CD14-positive monocyte (primary cell): ENCODE data around the gene HCN3. TPM values are rescaled to one million over a fixed set of nuclear protein-coding genes. Genes with fewer than 3 reads are reported as not detected.
A peak's percentile ranks its signal among the peaks of the same experiment; 100 is the strongest.

Experiments used
- DNase-seq, 3 donors: peaks; one replicate each; pipeline ENCODE4 v3.0.0-alpha.2; 2011 to 2022
- H2AFZ ChIP-seq: 2 replicates; pipeline ENCODE4 v1.6.0; 2012; ENCODE audit warnings: mild to moderate bottlenecking, low read depth, low read length, inconsistent platforms; ENCODE audit not compliant: insufficient read depth, poor library complexity, severe bottlenecking
- H3K27ac ChIP-seq, 2 donors: 1 replicate in 1 of 2; 2 replicates in 1 of 2; pipeline ENCODE4 v1.5.1; 2012 to 2013; ENCODE audit warnings: low read length in 2 of 2, control low read depth in 1 of 2, inconsistent platforms in 1 of 2, low read depth in 1 of 2, mild to moderate bottlenecking in 1 of 2
- H3K27me3 ChIP-seq, 2 donors: one replicate each; pipeline versions ENCODE4 v1.6.0 to v1.6.1; 2011 to 2013; ENCODE audit warnings: low read length in 2 of 2; ENCODE audit not compliant: control insufficient read depth in 2 of 2, insufficient read depth in 2 of 2
- H3K36me3 ChIP-seq, 2 donors: replicated peaks in 1 of 2; 1 replicate in 1 of 2; 2 replicates in 1 of 2; pipeline versions ENCODE4 v1.5.1 to v1.6.1; 2012 to 2013; ENCODE audit warnings: low read length in 2 of 2, control low read depth in 1 of 2, inconsistent platforms in 1 of 2, mild to moderate bottlenecking in 1 of 2; ENCODE audit not compliant: insufficient read depth in 2 of 2, control insufficient read depth in 1 of 2
- H3K4me1 ChIP-seq, 2 donors: 1 replicate in 1 of 2; 2 replicates in 1 of 2; pipeline versions ENCODE4 v1.5.1 to v1.6.1; 2012 to 2013; ENCODE audit warnings: low read length in 2 of 2, control low read depth in 1 of 2, inconsistent platforms in 1 of 2, mild to moderate bottlenecking in 1 of 2, moderate library complexity in 1 of 2; ENCODE audit not compliant: insufficient read depth in 2 of 2, control insufficient read depth in 1 of 2
- H3K4me2 ChIP-seq: replicated peaks from 2 replicates; pipeline ENCODE3; 2012; ENCODE audit warnings: low read length, moderate library complexity, mild to moderate bottlenecking; ENCODE audit not compliant: poor library complexity, severe bottlenecking; ENCODE audit errors: extremely low read depth
- H3K4me3 ChIP-seq, 3 experiments: fragments of 200-600 bp in 1 of 3; sonication (generic) in 1 of 3; replicated peaks in 1 of 3; 1 replicate in 2 of 3; 2 replicates in 1 of 3; pipeline ENCODE4 v1.5.1; 2011 to 2013; ENCODE audit warnings: low read length in 3 of 3, mild to moderate bottlenecking in 3 of 3, control low read depth in 2 of 3, low read depth in 2 of 3, inconsistent platforms in 1 of 3, moderate library complexity in 1 of 3
- H3K79me2 ChIP-seq: 2 replicates; pipeline ENCODE4 v1.6.0; 2012; ENCODE audit warnings: mild to moderate bottlenecking, control low read depth, inconsistent platforms, low read length, moderate library complexity; ENCODE audit not compliant: insufficient read depth
- H3K9ac ChIP-seq: 2 replicates; pipeline ENCODE4 v1.6.0; 2017; ENCODE audit warnings: low read length, mild to moderate bottlenecking; ENCODE audit not compliant: insufficient read depth, poor library complexity, severe bottlenecking
- H3K9me3 ChIP-seq, 2 donors: replicated peaks in 1 of 2; 1 replicate in 1 of 2; 2 replicates in 1 of 2; pipeline versions ENCODE4 v1.5.1 to v1.6.1; 2012 to 2013; ENCODE audit warnings: low read length in 2 of 2, control low read depth in 1 of 2; ENCODE audit not compliant: control insufficient read depth in 1 of 2, insufficient read depth in 1 of 2
- H4K20me1 ChIP-seq: 2 replicates; pipeline ENCODE4 v1.6.0; 2012; ENCODE audit warnings: mild to moderate bottlenecking, low read length, control low read depth, moderate library complexity; ENCODE audit not compliant: insufficient read depth
- H3K27ac Mint-ChIP-seq, 7 donors: one replicate each; pipeline ENCODE4 v1.8.0; 2020; ENCODE audit warnings: mild to moderate bottlenecking in 7 of 7, mixed read lengths in 7 of 7, moderate library complexity in 6 of 7, inconsistent platforms in 2 of 7
- H3K27me3 Mint-ChIP-seq, 3 donors: one replicate each; pipeline ENCODE4 v1.8.0; 2021 to 2022; ENCODE audit warnings: low read depth in 3 of 3, mild to moderate bottlenecking in 3 of 3, mixed read lengths in 3 of 3, moderate library complexity in 3 of 3, inconsistent platforms in 1 of 3
- H3K36me3 Mint-ChIP-seq, 2 donors: one replicate each; pipeline ENCODE4 v1.8.0; 2020; ENCODE audit warnings: mixed read lengths in 2 of 2, inconsistent platforms in 1 of 2, mild to moderate bottlenecking in 1 of 2
- H3K4me1 Mint-ChIP-seq: one replicate; pipeline ENCODE4 v1.8.0; 2020; ENCODE audit warnings: mild to moderate bottlenecking, mixed read lengths
- H3K4me3 Mint-ChIP-seq, 2 donors: one replicate each; pipeline ENCODE4 v1.8.0; 2020; ENCODE audit warnings: mild to moderate bottlenecking in 2 of 2, mixed read lengths in 2 of 2, moderate library complexity in 1 of 2
- H3K9me3 Mint-ChIP-seq, 7 donors: one replicate each; pipeline ENCODE4 v1.8.0; 2020 to 2022; ENCODE audit warnings: mixed read lengths in 7 of 7, mild to moderate bottlenecking in 6 of 7, moderate library complexity in 6 of 7, inconsistent platforms in 2 of 7
- WGBS: methylation state at CpG from one replicate; pipeline ENCODE4 v1.1.5; 2013; ENCODE audit warnings: missing lambda C conversion rate; ENCODE audit not compliant: insufficient coverage; 5-methylcytosine and 5-hydroxymethylcytosine counted together
- intact Hi-C, 2 donors: fragments of 100-400 bp; cut with micrococcal nuclease; formaldehyde crosslinking; loops; one replicate each; pipeline versions ENCODE4 v1.15.0 to v1.15.1; 2023
- polyA plus RNA-seq, 3 donors: library from polyadenylated mRNA; depleted of rRNA in 1 of 3; unstranded in 2 of 3; stranded (reverse) in 1 of 3; fragments of 300-500 nt in 2 of 3; fragments of >200 nt in 1 of 3; fragmentation: Illumina TruSeq in 2 of 3; gene quantifications; 1 replicate in 2 of 3; 2 replicates in 1 of 3; pipeline ENCODE4 v1.2.3, GENCODE V29; 2012 to 2021
- TF ChIP-seq, protein P1 (sequence below): fragments of 200-600 bp; IDR thresholded peaks from one replicate; pipeline ENCODE4 v1.8.0; 2022; ENCODE audit warnings: antibody characterized with exemption, mild to moderate bottlenecking

The HCN3 gene
- polyA plus RNA-seq, 3 donors = 0.15 to 2.3 TPM; not detected in 1

DNA sequence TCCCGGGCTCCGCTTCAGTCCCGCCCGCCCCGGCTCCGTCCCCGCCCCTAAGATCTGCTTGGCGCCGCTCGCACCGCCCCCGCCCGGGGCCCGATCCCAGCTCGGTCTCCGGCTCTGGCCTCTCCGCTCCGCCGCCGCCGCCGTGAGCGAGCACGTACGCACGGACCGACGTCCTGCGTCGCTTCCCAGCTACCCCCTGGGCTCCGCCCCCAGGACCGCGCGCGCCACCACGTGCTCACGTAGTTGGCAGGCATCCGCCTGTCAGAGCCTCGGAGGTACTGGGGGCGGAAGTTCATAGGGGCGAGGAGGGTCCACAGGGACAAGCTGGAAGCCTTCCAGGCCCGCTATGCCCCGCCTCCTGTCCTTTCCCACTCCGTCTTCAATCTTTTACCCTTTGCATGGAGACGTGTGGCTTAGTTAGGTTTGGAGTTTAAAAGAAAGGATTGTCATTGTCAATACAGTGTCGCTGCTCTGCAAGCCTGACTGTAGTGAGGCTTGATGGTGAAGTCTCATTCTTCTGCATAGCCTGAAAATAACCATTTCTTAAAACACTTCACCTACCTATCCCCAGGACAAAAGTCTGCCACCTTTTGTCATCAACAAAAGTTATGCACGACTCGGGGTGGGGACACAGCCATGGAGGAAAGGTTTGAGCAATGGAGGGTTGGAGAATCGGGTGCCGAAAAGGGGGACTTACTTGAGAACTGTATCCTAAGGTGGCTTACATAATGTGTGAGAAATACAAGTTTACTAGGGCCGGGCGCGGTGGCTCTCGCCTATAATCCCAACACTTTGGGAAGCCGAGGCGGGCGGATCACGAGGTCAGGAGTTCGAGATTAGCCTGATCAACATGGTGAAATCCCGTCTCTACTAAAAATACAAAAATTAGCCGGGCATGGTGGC is 3.7 kb upstream of the HCN3 start, which contains the start of gene CLK2:
Gene CLK2 (minus strand): TSS at position 162 of the 903 bp plus-strand sequence. CDS start 2,527 bp downstream, outside the sequence.
- Mint-ChIP-seq H3K4me3 (peak within 1 kb of the TSS; percentile 90 to 93), H3K4me1 (peaks cover 31% of the 10 kb centered on the region), H3K27me3 (peaks cover 4 to 10% (median 9%) of the 10 kb centered on the region in 3 donors), H3K27ac (peak within 1 kb of the TSS; percentile 88 to 95 (median 91)), H3K9me3 (no peaks in the 10 kb centered on the region), H3K36me3 (peaks cover 24 to 28% of the 10 kb centered on the region in 2 donors)
- peaks cover 31% of the 10 kb centered on the region for H4K20me1 ChIP-seq
- H3K36me3 ChIP-seq = peaks cover 22 to 27% of the 10 kb centered on the region in 2 donors
- peak; percentile 89 to 92 (median 90) for DNase-seq
- H3K9ac ChIP-seq = peak within 1 kb of the TSS; percentile 77
- H3K79me2 ChIP-seq = peaks cover 34% of the 10 kb centered on the region
- TF ChIP-seq, protein P1, sequence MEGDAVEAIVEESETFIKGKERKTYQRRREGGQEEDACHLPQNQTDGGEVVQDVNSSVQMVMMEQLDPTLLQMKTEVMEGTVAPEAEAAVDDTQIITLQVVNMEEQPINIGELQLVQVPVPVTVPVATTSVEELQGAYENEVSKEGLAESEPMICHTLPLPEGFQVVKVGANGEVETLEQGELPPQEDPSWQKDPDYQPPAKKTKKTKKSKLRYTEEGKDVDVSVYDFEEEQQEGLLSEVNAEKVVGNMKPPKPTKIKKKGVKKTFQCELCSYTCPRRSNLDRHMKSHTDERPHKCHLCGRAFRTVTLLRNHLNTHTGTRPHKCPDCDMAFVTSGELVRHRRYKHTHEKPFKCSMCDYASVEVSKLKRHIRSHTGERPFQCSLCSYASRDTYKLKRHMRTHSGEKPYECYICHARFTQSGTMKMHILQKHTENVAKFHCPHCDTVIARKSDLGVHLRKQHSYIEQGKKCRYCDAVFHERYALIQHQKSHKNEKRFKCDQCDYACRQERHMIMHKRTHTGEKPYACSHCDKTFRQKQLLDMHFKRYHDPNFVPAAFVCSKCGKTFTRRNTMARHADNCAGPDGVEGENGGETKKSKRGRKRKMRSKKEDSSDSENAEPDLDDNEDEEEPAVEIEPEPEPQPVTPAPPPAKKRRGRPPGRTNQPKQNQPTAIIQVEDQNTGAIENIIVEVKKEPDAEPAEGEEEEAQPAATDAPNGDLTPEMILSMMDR = no peak
- H3K27ac ChIP-seq = peak within 1 kb of the TSS; percentile 46 to 80
- H2AFZ ChIP-seq = peak within 1 kb of the TSS; percentile 87
- peak within 1 kb of the TSS; percentile 69 to 97 (median 83) for H3K4me3 ChIP-seq
- peak within 1 kb of the TSS; percentile 77 for H3K4me2 ChIP-seq
- intact Hi-C loops = no loop called here
- WGBS = 14% methylated on average over 42 of the region's 61 CpGs
- no peaks in the 10 kb centered on the region for H3K9me3 ChIP-seq
- H3K27me3 ChIP-seq = peaks cover 0 to 11% of the 10 kb centered on the region in 2 donors
- peaks cover 30 to 42% of the 10 kb centered on the region in 2 donors for H3K4me1 ChIP-seq

DNA sequence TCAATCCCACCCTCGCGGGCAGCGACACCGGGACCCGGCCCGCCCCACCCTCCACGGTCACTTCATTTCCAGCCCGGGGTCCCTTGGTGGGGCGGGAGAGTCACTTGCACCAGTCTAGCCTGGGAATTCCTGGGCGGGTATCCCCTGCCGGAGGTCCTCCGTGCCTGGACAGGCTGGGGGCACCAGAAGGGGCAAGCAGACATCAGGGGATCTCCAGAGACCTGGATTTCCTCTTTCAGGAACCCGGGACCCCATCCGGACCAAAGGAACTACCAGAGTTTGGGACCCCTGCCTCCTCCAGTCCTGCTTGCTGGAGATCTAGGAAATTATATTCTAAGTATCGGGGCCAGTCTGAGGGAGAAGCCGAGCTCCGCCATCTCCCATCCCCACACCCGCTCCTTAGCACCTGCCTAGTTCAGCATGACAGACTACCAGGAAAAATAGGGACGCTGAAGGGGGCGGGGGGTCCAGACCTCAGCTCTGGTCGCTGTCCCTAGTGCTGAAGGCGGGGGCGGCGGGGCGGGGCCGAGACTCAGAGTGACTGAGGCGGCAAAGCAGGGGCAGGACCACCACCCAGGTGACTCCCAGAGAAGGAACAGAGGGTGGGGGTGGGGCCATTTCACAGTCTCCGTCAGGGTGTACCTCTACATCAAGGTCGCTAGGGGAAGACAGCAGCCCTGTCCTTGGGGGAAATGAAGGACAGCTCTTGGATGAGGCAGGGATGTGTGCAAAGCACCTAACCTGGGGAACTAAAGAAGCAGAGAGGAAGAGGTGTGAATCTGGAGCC is 832 bp downstream of the HCN3 start:
- H4K20me1 ChIP-seq = no peaks in the 10 kb centered on the region
- no peaks in the 10 kb centered on the region for H3K36me3 ChIP-seq
- no peaks in the 10 kb centered on the region for H3K9me3 ChIP-seq
- Mint-ChIP-seq H3K27me3 (peaks cover 12 to 19% (median 14%) of the 10 kb centered on the region in 3 donors), H3K27ac (peak overlapping the region in 1 of 7 donors; percentile 43), H3K9me3 (no peaks in the 10 kb centered on the region), H3K4me3 (peak overlapping the region; percentile 75 to 87), H3K36me3 (no peaks in the 10 kb centered on the region), H3K4me1 (peaks cover 29% of the 10 kb centered on the region)
- no peak overlapping the region for H3K27ac ChIP-seq
- WGBS = 1% methylated on average over 16 of the region's 29 CpGs
- peak in 1 of 3 donors; percentile 48 for DNase-seq
- H3K4me2 ChIP-seq = peak overlapping the region; percentile 99
- peak overlapping the region; percentile 95 for H2AFZ ChIP-seq
- H3K9ac ChIP-seq = peak overlapping the region; percentile 56
- TF ChIP-seq, protein P1 = peak; percentile 21
- H3K79me2 ChIP-seq = peaks cover under 1% of the 10 kb centered on the region
- intact Hi-C loops = loop anchor here (2.0 to 5.0 kb wide), 3 partner anchors 15 to 45 kb away; partner anchors contain the start of genes RUSC1 (in 1 of the 2) and SCAMP3 (in 1 of the 2)
- H3K4me3 ChIP-seq = peak overlapping the region; percentile 33 to 82 (median 63)
- H3K4me1 ChIP-seq = peaks cover 22 to 28% of the 10 kb centered on the region in 2 donors
- peaks cover 0 to 20% of the 10 kb centered on the region in 2 donors for H3K27me3 ChIP-seq
